ENCODE results near the gene TRIM31. TPM values are rescaled to one million over a fixed set of nuclear protein-coding genes. Genes with fewer than 3 reads are reported as not detected.

Gene TRIM31
- total and polyA plus RNA-seq, 4 donors = 0.79 to 13.8 TPM; not detected in 2

Other genes starting within 250 kb of the TRIM31 start
- gene HLA-A, start 170.6 kb downstream of the TRIM31 start, total RNA-seq = 100 to 1,000 TPM; 468 to 599 TPM
- gene HLA-A, start 170.6 kb downstream of the TRIM31 start, polyA plus RNA-seq = 100 to 1,000 TPM; 216 to 526 TPM
- 10 to 100 TPM; 20.5 to 21.4 TPM for gene POLR1H, start 51.8 kb downstream of the TRIM31 start, total RNA-seq
- 10 to 100 TPM; 21.0 to 42.1 TPM for gene POLR1H, start 51.8 kb downstream of the TRIM31 start, polyA plus RNA-seq
- gene PPP1R11, start 45.9 kb downstream of the TRIM31 start, total RNA-seq = 10 to 100 TPM; 40.0 to 43.8 TPM
- gene PPP1R11, start 45.9 kb downstream of the TRIM31 start, polyA plus RNA-seq = 10 to 100 TPM; 61.6 to 66.7 TPM
- not detected for gene RNF39, start 37.3 kb downstream of the TRIM31 start, total RNA-seq
- under 1 TPM in 1 of 2 donors, not detected in 1; 0.26 TPM for gene RNF39, start 37.3 kb downstream of the TRIM31 start, polyA plus RNA-seq
- gene TRIM40, start 23.1 kb upstream of the TRIM31 start, total RNA-seq = not detected
- 1 to 10 TPM in 1 of 2 donors, not detected in 1; 2.9 TPM for gene TRIM40, start 23.1 kb upstream of the TRIM31 start, polyA plus RNA-seq
- gene TRIM10, start 48.1 kb upstream of the TRIM31 start, total RNA-seq = under 1 TPM in 1 of 2 donors, not detected in 1; 0.12 TPM
- under 1 TPM in 1 of 2 donors, not detected in 1; 0.13 TPM for gene TRIM10, start 48.1 kb upstream of the TRIM31 start, polyA plus RNA-seq
- gene TRIM15, start 50.5 kb upstream of the TRIM31 start, total RNA-seq = not detected
- gene TRIM15, start 50.5 kb upstream of the TRIM31 start, polyA plus RNA-seq = 1 to 10 TPM; 1.6 to 7.0 TPM
- 10 to 100 TPM; 35.1 to 36.5 TPM for gene TRIM26, start 100.3 kb upstream of the TRIM31 start, total RNA-seq
- gene TRIM26, start 100.3 kb upstream of the TRIM31 start, polyA plus RNA-seq = 10 to 100 TPM; 20.1 to 24.3 TPM
- 10 to 100 TPM; 13.8 to 15.5 TPM for gene TRIM39, start 213.8 kb upstream of the TRIM31 start, total RNA-seq
- gene TRIM39, start 213.8 kb upstream of the TRIM31 start, polyA plus RNA-seq = 10 to 100 TPM; 10.3 to 15.7 TPM
- 10 to 100 TPM; 26.7 to 32.8 TPM for gene RPP21, start 232.1 kb upstream of the TRIM31 start, total RNA-seq
- 100 to 1,000 TPM in 1 of 2 donors, 10 to 100 TPM in 1; 78.0 to 119 TPM for gene RPP21, start 232.1 kb upstream of the TRIM31 start, polyA plus RNA-seq

Data from aorta (tissue), 4 donors.